Esophagus squamous epithelium (tissue), 5 donors: ENCODE measurements around the gene LRRC51. TPM values are rescaled to one million over a fixed set of nuclear protein-coding genes. Genes with fewer than 3 reads are reported as not detected.

Experiments
- DNase-seq: peaks from one replicate; lab custom pipeline; 2025; lab: John Stamatoyannopoulos, UW
- H3K27ac ChIP-seq, 4 donors: fragments of 200-600 bp; sonication (generic); one replicate each; pipeline ENCODE4 v1.5.1; 2016 to 2019; ENCODE audit warnings: mild to moderate bottlenecking in 1 of 4
- H3K27me3 ChIP-seq, 4 donors: fragments of 200-600 bp; sonication (generic); 1 replicate in 3 of 4; 2 replicates in 1 of 4; pipeline versions ENCODE4 v1.5.1 to v1.6.0; 2017 to 2021; ENCODE audit warnings: antibody characterized with exemption in 1 of 4
- H3K36me3 ChIP-seq, 3 donors: fragments of 200-600 bp; sonication (generic); one replicate each; pipeline ENCODE4 v1.5.1; 2016 to 2019
- H3K4me1 ChIP-seq, 3 donors: fragments of 200-600 bp; sonication (generic); one replicate each; pipeline ENCODE4 v1.5.1; 2017 to 2019
- H3K4me3 ChIP-seq, 4 donors: fragments of 200-600 bp; sonication (generic); 1 replicate in 3 of 4; 2 replicates in 1 of 4; pipeline ENCODE4 v1.5.1; 2016 to 2019; ENCODE audit warnings: mild to moderate bottlenecking in 2 of 4, moderate library complexity in 1 of 4
- H3K9me3 ChIP-seq, 3 donors: fragments of 200-600 bp; sonication (generic); one replicate each; pipeline ENCODE4 v1.5.1; 2016 to 2019
- POLR2A ChIP-seq, 4 donors: fragments of 450-650 bp; IDR thresholded peaks; one replicate each; pipeline ENCODE4 v1.6.1; 2017; ENCODE audit warnings: antibody characterized with exemption in 4 of 4, mild to moderate bottlenecking in 4 of 4, moderate library complexity in 3 of 4
- WGBS, 2 donors: methylation state at CpG; one replicate each; pipeline ENCODE4 v1.1.5; 2018; 5-methylcytosine and 5-hydroxymethylcytosine counted together
- intact Hi-C: fragments of 100-400 bp; cut with DNase I; formaldehyde crosslinking; loops from one replicate; pipeline ENCODE4 v1.15.0; 2022
- total RNA-seq, 4 donors: library from RNA; depleted of rRNA; stranded (reverse); fragments of >200 nt; gene quantifications; one replicate each; pipeline ENCODE4 v1.1.0, GENCODE V29; 2016
- TF ChIP-seq, protein P1 (sequence below), 6 experiments: fragments of 450-650 bp in 4 of 6; fragments of 200-600 bp in 2 of 6; sonication (generic) in 2 of 6; IDR thresholded peaks; one replicate each; pipeline ENCODE4 v1.5.1; 2016 to 2019; ENCODE audit warnings: antibody characterized with exemption in 6 of 6, mild to moderate bottlenecking in 4 of 6, moderate library complexity in 4 of 6
- donor health status: DM: yes; HTN: yes; CAD: no.

The LRRC51 gene
- total RNA-seq, 4 donors from 2014 or later: 2.1 to 4.2 (median 3.2) TPM

DNA sequence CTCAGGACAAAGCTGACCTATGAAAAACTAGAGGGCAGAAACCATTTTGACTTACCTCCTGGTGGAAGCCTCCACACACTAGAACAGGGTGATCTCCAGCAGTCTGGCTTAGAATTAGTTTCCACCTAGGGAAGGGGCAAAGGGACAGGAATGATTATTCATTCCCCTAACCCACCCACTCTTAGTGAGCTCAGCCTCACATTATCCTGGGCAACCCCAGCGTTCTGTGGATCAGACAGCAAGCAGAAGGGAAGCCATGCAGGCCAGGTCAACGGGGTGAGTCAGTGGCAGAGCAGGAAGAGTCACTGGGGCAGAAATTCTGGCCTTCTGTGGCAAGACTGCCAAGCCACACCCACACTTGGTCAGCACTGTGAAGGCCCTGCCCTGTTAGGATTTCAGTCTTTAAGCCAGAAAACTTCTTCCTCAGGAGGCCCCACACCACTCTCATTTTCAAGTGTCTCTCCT, 10.8 kb upstream of the LRRC51 start:
- TF ChIP-seq, protein P1, sequence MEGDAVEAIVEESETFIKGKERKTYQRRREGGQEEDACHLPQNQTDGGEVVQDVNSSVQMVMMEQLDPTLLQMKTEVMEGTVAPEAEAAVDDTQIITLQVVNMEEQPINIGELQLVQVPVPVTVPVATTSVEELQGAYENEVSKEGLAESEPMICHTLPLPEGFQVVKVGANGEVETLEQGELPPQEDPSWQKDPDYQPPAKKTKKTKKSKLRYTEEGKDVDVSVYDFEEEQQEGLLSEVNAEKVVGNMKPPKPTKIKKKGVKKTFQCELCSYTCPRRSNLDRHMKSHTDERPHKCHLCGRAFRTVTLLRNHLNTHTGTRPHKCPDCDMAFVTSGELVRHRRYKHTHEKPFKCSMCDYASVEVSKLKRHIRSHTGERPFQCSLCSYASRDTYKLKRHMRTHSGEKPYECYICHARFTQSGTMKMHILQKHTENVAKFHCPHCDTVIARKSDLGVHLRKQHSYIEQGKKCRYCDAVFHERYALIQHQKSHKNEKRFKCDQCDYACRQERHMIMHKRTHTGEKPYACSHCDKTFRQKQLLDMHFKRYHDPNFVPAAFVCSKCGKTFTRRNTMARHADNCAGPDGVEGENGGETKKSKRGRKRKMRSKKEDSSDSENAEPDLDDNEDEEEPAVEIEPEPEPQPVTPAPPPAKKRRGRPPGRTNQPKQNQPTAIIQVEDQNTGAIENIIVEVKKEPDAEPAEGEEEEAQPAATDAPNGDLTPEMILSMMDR (IDR thresholded peaks at IDR 0.05): no peak
- no peak for TF ChIP-seq POLR2A (IDR thresholded peaks at IDR 0.05)
- no peak for DNase-seq
- Histone ChIP-seq H3K4me3 (peak overlapping the region in 3 of 4 donors; percentile 17 to 43 (median 22)), H3K27me3 (no peaks in the 10 kb centered on the region), H3K27ac (peak overlapping the region; percentile 81 to 92 (median 88)), H3K9me3 (no peaks in the 10 kb centered on the region), H3K4me1 (peaks cover 28 to 94% (median 48%) of the 10 kb centered on the region in 3 donors), H3K36me3 (peaks cover 0 to 10% (median 0%) of the 10 kb centered on the region in 3 donors)
- 0 to 11% methylated on average over 2 of the region's 2 CpGs for WGBS, 2 donors
- intact Hi-C loops: no loop called here

DNA sequence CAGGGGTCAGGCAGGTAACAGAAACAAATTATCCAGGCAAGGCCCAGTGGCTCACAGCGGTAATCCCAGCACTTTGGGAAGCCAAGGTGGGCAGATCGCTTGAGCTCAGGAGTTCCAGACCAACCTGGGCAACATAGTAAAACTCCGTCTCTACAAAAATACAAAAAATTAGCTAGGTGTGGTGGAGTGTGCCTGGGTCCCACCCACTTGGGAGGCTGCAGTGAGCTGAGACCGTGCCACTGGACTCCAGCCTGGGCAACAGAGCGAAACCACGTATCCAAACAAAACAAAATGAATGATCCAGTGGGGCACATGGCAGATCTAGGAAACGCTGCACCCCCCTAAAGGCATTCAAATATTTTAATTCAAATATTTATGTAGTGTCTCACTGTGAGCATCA, 10.2 kb upstream of the LRRC51 start:
- Histone ChIP-seq H3K9me3 (no peaks in the 10 kb centered on the region), H3K27me3 (no peaks in the 10 kb centered on the region), H3K4me3 (peak overlapping the region in 1 of 4 donors; percentile 43), H3K36me3 (peaks cover 0 to 10% (median 0%) of the 10 kb centered on the region in 3 donors), H3K4me1 (peaks cover 33 to 100% (median 55%) of the 10 kb centered on the region in 3 donors), H3K27ac (peak overlapping the region; percentile 81 to 92 (median 88))
- WGBS, 2 donors: 72 to 86% methylated on average over 6 of the region's 7 CpGs
- TF ChIP-seq, protein P1 (IDR thresholded peaks at IDR 0.05): no peak
- no peak for TF ChIP-seq POLR2A (IDR thresholded peaks at IDR 0.05)
- no peak for DNase-seq
- intact Hi-C loops: no loop called here

DNA sequence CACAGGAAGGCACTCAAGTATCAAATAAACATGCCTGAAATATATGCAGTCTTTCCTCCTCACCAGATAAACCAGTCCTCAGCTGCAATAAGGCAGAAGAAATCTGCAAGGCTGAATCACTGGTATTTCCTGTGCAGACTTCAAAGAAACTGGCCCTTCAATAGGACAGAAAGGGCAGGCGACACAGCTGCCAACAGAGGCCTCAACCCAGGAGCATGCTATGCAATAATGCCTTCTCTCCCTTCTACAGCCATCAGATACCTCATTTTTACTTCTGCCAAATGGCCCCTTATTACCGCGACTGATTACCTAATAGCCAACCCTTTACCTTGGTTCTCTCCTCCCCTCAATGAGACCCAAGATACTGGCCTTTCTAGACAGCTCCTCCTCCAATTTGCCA, 8.3 kb upstream of the LRRC51 start:
- intact Hi-C loops: no loop called here
- H3K4me1 ChIP-seq: peaks cover 34 to 97% (median 50%) of the 10 kb centered on the region in 3 donors
- DNase-seq: no peak
- H3K27ac ChIP-seq: peak overlapping the region; percentile 52 to 92 (median 79)
- TF ChIP-seq, protein P1 (IDR thresholded peaks at IDR 0.05): no peak
- TF ChIP-seq POLR2A (IDR thresholded peaks at IDR 0.05): no peak
- no peaks in the 10 kb centered on the region for H3K27me3 ChIP-seq
- WGBS, 2 donors: 46 to 57% methylated on average over 3 of the region's 3 CpGs
- no peaks in the 10 kb centered on the region for H3K9me3 ChIP-seq
- H3K4me3 ChIP-seq: no peak overlapping the region
- peaks cover 0 to 21% (median 0%) of the 10 kb centered on the region in 3 donors for H3K36me3 ChIP-seq

DNA sequence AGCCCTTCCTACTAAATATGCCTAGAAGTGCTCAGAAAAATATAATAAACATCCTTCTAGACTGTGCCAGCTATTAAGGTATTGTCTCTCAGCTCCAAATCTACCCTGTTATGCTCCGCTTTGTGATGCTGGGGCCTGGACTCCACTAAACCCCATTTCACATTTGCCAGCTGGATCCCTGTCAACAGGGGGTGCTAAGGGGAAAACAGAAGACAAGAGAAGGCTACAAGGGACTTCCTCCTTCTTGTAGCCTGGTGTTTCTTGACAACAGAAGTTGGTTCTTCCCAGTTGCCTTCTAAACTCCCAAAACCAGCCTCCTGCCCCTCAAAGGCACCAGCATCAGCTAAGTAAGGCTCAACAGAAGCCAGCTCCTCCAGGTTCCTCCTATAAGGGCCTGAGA, 5.5 kb upstream of the LRRC51 start:
- H3K4me3 ChIP-seq: no peak overlapping the region
- no peaks in the 10 kb centered on the region for H3K27me3 ChIP-seq
- intact Hi-C loops: no loop called here
- no peak for TF ChIP-seq POLR2A (IDR thresholded peaks at IDR 0.05)
- TF ChIP-seq, protein P1 (IDR thresholded peaks at IDR 0.05): no peak
- peaks cover 0 to 11% (median 0%) of the 10 kb centered on the region in 3 donors for H3K36me3 ChIP-seq
- no peak for DNase-seq
- H3K4me1 ChIP-seq: peaks cover 31 to 92% (median 47%) of the 10 kb centered on the region in 3 donors
- no peaks in the 10 kb centered on the region for H3K9me3 ChIP-seq
- H3K27ac ChIP-seq: peak overlapping the region; percentile 49 to 76 (median 65)
- 75 to 93% methylated on average over 1 of the region's 1 CpG for WGBS, 2 donors

DNA sequence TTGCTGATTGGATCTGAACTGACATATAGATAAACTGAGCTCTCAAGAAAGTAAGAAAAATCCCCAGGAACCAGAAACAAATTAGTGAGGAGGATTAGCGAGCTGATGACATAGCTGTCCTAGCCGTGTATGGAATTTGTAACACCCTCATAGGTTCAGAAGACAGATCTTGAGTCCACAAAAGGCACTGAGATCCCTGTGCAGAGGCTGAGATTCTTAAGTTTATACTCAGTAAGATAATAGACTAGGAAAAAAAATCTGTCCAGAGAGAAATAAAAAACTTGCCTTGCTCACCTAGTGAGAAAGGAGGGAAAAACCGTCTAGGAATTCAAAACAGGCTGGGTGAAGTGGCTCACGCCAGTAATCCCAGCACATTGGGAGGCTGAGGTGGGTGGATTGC, 4.9 kb upstream of the LRRC51 start:
- Histone ChIP-seq H3K4me1 (peaks cover 25 to 86% (median 40%) of the 10 kb centered on the region in 3 donors), H3K36me3 (peaks cover 0 to 11% (median 0%) of the 10 kb centered on the region in 3 donors), H3K9me3 (no peaks in the 10 kb centered on the region), H3K4me3 (no peak overlapping the region), H3K27me3 (no peaks in the 10 kb centered on the region), H3K27ac (peak overlapping the region in 3 of 4 donors; percentile 61 to 76 (median 69))
- TF ChIP-seq POLR2A (IDR thresholded peaks at IDR 0.05): no peak
- TF ChIP-seq, protein P1 (IDR thresholded peaks at IDR 0.05): no peak
- intact Hi-C loops: no loop called here
- DNase-seq: no peak
- WGBS, 2 donors: 76 to 86% methylated on average over 4 of the region's 4 CpGs
